WTC11 (cell line): ENCODE measurements around the gene MYOF. TPM values are rescaled to one million over a fixed set of nuclear protein-coding genes. Genes with fewer than 3 reads are reported as not detected.

Experiments used
- ATAC-seq: fragments of 200-7000 bp; cut with Tn5 transposase; 2 replicates; pipeline ENCODE4 v1.10.0; 2021; ENCODE audit warnings: mild to moderate bottlenecking, moderate library complexity
- CTCF ChIA-PET: fragments of 300-600 bp; sonication (Branson Sonifier 250); formaldehyde crosslinking; loops from one replicate; lab custom pipeline; 2021; ENCODE audit warnings: antibody characterized with exemption; lab: Charles Lee
- POLR2A ChIA-PET: fragments of 350-600 bp; sonication (Branson Sonifier 250); formaldehyde crosslinking; loops from one replicate; lab custom pipeline; 2021; ENCODE audit warnings: antibody characterized with exemption; lab: Charles Lee
- DNase-seq: peaks from one replicate; pipeline ENCODE4 v3.0.0; 2021; ENCODE audit warnings: low spot score
- H3K27ac Mint-ChIP-seq: 2 replicates; pipeline ENCODE4 v1.8.0; 2021; ENCODE audit warnings: mixed read lengths
- H3K27me3 Mint-ChIP-seq: 2 replicates; pipeline ENCODE4 v1.8.0; 2021; ENCODE audit warnings: low read depth, mild to moderate bottlenecking, moderate library complexity, mixed read lengths
- H3K36me3 Mint-ChIP-seq: 2 replicates; pipeline ENCODE4 v1.8.0; 2021; ENCODE audit warnings: mixed read lengths
- H3K4me1 Mint-ChIP-seq: 2 replicates; pipeline ENCODE4 v1.8.0; 2022; ENCODE audit warnings: mixed read lengths
- H3K4me3 Mint-ChIP-seq: 2 replicates; pipeline ENCODE4 v1.8.0; 2021; ENCODE audit warnings: mild to moderate bottlenecking, moderate library complexity, mixed read lengths
- H3K9me3 Mint-ChIP-seq: 2 replicates; pipeline ENCODE4 v1.8.0; 2021; ENCODE audit warnings: mixed read lengths
- CREB1 ChIP-seq: sonication (generic); formaldehyde crosslinking; IDR thresholded peaks from 2 replicates; pipeline ENCODE4 v1.8.0; 2023; ENCODE audit warnings: mild to moderate bottlenecking, missing genetic modification reagents
- CREM ChIP-seq: sonication (generic); formaldehyde crosslinking; IDR thresholded peaks from 2 replicates; pipeline ENCODE4 v1.8.1; 2022; ENCODE audit warnings: mild to moderate bottlenecking, missing genetic modification reagents, moderate library complexity
- ELF4 ChIP-seq: sonication (generic); formaldehyde crosslinking; IDR thresholded peaks from 2 replicates; pipeline ENCODE4 v1.8.1; 2022; ENCODE audit warnings: low read depth, mild to moderate bottlenecking, moderate library complexity, missing genetic modification reagents
- FOXJ3 ChIP-seq: sonication (generic); formaldehyde crosslinking; IDR thresholded peaks from 2 replicates; pipeline ENCODE4 v1.9.0; 2021; ENCODE audit warnings: missing genetic modification reagents, mild to moderate bottlenecking, borderline replicate concordance
- IRF2 ChIP-seq: sonication (generic); formaldehyde crosslinking; IDR thresholded peaks from 2 replicates; pipeline ENCODE4 v1.8.0; 2022; ENCODE audit warnings: low read depth, missing genetic modification reagents, borderline replicate concordance
- JAZF1 ChIP-seq: fragments of 250-450 bp; sonication (Bioruptor Pico); IDR thresholded peaks from 2 replicates; pipeline ENCODE4 v1.9.0; 2021; ENCODE audit warnings: moderate library complexity, mild to moderate bottlenecking, inconsistent platforms
- KAT7 ChIP-seq: sonication (generic); formaldehyde crosslinking; IDR thresholded peaks from 2 replicates; pipeline ENCODE4 v1.8.1; 2023; ENCODE audit warnings: missing genetic modification reagents, mild to moderate bottlenecking, borderline replicate concordance
- MXD4 ChIP-seq: fragments of 250-450 bp; sonication (Bioruptor Pico); IDR thresholded peaks from 2 replicates; pipeline ENCODE4 v1.8.0; 2021; ENCODE audit warnings: mild to moderate bottlenecking, moderate library complexity, borderline replicate concordance
- NFYB ChIP-seq: sonication (generic); formaldehyde crosslinking; conservative IDR thresholded peaks from 2 replicates; pipeline ENCODE4 v1.8.0; 2022; ENCODE audit warnings: low read depth, missing genetic modification reagents
- PRRX2 ChIP-seq: fragments of 250-450 bp; sonication (Bioruptor Pico); IDR thresholded peaks from 2 replicates; pipeline ENCODE4 v1.8.0; 2021; ENCODE audit warnings: mild to moderate bottlenecking
- RORB ChIP-seq: fragments of 250-450 bp; sonication (Bioruptor Pico); IDR thresholded peaks from 2 replicates; pipeline ENCODE4 v1.9.0; 2021; ENCODE audit warnings: mild to moderate bottlenecking
- SOX15 ChIP-seq: fragments of 250-450 bp; sonication (Bioruptor Pico); IDR thresholded peaks from 2 replicates; pipeline ENCODE4 v1.9.0; 2021; ENCODE audit warnings: mild to moderate bottlenecking
- TEAD4 ChIP-seq: sonication (generic); formaldehyde crosslinking; IDR thresholded peaks from 2 replicates; pipeline ENCODE4 v1.8.0; 2022; ENCODE audit warnings: mild to moderate bottlenecking, missing genetic modification reagents
- ZNF138 ChIP-seq: sonication (generic); formaldehyde crosslinking; conservative IDR thresholded peaks from 2 replicates; pipeline ENCODE4 v1.8.1; 2022; ENCODE audit warnings: mild to moderate bottlenecking, moderate library complexity, missing genetic modification reagents
- ZNF263 ChIP-seq: sonication (generic); formaldehyde crosslinking; IDR thresholded peaks from 2 replicates; pipeline ENCODE4 v1.8.1; 2022; ENCODE audit warnings: low read depth, mild to moderate bottlenecking, moderate library complexity, missing genetic modification reagents
- ZNF396 ChIP-seq: fragments of 250-450 bp; sonication (Bioruptor Pico); IDR thresholded peaks from 2 replicates; pipeline ENCODE4 v1.8.0; 2021; ENCODE audit warnings: mild to moderate bottlenecking, moderate library complexity, borderline replicate concordance
- total RNA-seq: library from RNA; stranded (reverse); gene quantifications from 3 replicates; pipeline ENCODE4 v1.2.3, GENCODE V29; 2021
- TF ChIP-seq, protein P1 (sequence below): fragments of 250-450 bp; sonication (Bioruptor Pico); IDR thresholded peaks from 2 replicates; pipeline ENCODE4 v1.9.0; 2021; ENCODE audit warnings: mild to moderate bottlenecking, borderline replicate concordance
- TF ChIP-seq, protein P2 (sequence below): sonication (generic); formaldehyde crosslinking; IDR thresholded peaks from 2 replicates; pipeline ENCODE4 v1.8.0; 2022; ENCODE audit warnings: mild to moderate bottlenecking, missing genetic modification reagents
- TF ChIP-seq, protein P3 (sequence below): sonication (generic); formaldehyde crosslinking; IDR thresholded peaks from 2 replicates; pipeline ENCODE4 v1.8.0; 2023; ENCODE audit warnings: missing genetic modification reagents, mild to moderate bottlenecking, borderline replicate concordance
- TF ChIP-seq, protein P4 (sequence below): sonication (generic); formaldehyde crosslinking; IDR thresholded peaks from 2 replicates; pipeline ENCODE4 v1.8.1; 2023; ENCODE audit warnings: mild to moderate bottlenecking, missing genetic modification reagents, borderline replicate concordance
- TF ChIP-seq, protein P5 (sequence below): sonication (generic); formaldehyde crosslinking; IDR thresholded peaks from 2 replicates; pipeline ENCODE4 v1.8.0; 2023; ENCODE audit warnings: missing genetic modification reagents

The MYOF gene
- total RNA-seq, 1 experiment from 2014 or later, result 1.8 TPM

DNA sequence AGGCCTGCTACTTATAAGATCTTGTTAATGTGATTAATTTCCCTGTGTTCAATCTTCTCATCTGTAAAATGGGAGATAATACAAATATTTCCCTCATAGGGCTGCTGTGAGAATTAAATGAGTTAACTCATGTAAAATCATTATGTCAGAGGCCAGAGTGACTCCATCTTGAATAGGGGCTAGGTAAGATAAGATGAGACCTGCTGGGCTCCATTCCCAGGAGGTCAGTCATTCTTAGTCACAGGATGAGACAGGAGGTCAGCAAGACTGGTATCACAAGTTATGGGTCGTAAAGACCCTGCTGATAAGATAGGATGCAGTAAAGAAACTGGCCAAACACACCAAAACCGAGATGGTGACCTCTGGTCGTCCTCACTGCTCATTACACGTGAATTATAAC, 207.7 kb downstream of the MYOF start (continued):
- TF ChIP-seq, protein P1, sequence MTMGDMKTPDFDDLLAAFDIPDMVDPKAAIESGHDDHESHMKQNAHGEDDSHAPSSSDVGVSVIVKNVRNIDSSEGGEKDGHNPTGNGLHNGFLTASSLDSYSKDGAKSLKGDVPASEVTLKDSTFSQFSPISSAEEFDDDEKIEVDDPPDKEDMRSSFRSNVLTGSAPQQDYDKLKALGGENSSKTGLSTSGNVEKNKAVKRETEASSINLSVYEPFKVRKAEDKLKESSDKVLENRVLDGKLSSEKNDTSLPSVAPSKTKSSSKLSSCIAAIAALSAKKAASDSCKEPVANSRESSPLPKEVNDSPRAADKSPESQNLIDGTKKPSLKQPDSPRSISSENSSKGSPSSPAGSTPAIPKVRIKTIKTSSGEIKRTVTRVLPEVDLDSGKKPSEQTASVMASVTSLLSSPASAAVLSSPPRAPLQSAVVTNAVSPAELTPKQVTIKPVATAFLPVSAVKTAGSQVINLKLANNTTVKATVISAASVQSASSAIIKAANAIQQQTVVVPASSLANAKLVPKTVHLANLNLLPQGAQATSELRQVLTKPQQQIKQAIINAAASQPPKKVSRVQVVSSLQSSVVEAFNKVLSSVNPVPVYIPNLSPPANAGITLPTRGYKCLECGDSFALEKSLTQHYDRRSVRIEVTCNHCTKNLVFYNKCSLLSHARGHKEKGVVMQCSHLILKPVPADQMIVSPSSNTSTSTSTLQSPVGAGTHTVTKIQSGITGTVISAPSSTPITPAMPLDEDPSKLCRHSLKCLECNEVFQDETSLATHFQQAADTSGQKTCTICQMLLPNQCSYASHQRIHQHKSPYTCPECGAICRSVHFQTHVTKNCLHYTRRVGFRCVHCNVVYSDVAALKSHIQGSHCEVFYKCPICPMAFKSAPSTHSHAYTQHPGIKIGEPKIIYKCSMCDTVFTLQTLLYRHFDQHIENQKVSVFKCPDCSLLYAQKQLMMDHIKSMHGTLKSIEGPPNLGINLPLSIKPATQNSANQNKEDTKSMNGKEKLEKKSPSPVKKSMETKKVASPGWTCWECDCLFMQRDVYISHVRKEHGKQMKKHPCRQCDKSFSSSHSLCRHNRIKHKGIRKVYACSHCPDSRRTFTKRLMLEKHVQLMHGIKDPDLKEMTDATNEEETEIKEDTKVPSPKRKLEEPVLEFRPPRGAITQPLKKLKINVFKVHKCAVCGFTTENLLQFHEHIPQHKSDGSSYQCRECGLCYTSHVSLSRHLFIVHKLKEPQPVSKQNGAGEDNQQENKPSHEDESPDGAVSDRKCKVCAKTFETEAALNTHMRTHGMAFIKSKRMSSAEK (CRISPR knock-in tag), result 0 out of 2 replicates have a peak, but pooled peaks have one; percentile 41
- TF ChIP-seq MXD4 (peak; percentile 97), ZNF396 (CRISPR knock-in tag) (peak; percentile 92)

DNA sequence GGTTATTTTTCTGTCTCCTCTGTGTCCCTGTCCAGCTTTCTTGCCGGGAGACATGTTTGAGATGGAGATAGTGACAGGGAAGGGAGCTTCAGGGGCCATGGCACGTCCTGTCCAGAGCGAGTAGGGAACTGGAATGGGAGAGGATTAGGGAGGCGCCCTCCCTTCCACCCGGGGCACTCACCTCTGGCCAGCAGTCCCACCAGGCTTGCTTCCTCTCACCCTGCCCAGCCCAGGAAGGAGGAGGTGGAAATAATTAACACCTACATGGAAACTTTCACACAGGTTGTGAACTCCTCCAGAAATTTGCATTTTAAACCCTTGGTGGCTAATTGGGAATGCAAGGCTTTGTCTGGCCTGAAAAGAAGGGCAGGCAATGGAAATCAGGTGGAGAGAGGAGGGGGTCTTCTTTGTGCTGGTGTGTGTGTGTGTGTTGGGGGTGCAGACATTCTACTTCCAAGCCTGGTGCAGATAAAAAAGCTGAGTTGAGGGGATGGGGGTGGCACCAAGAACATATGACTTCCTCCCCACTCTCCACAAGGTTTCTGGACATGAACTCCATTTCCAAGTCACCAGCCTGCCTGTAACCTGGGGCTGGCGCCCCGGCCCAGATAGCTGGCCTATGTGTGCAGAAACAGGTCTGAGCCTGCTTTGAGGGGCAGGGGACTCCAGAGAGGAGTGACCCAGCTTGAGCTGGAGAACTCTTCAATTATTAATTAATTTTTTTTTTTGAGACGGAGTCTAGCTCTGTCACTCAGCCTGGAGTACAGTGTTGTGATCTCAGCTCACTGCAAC, 209.1 kb downstream of the MYOF start:
- POLR2A ChIA-PET, result interaction anchor here (0.6 to 1.9 kb wide), 3 partner anchors 8 to 75 kb away, joined by 3 to 7 read pairs (median 3); no protein-coding TSS in a partner anchor
- CTCF ChIA-PET, result interaction anchor here (0.7 to 1.5 kb wide), 4 partner anchors 8 to 158 kb away, joined by 3 to 6 read pairs (median 4); no protein-coding TSS in a partner anchor
- peaks cover 34% of the 10 kb centered on the region for H3K36me3 Mint-ChIP-seq
- TF ChIP-seq SOX15 (CRISPR knock-in tag) (no peak), NFYB (CRISPR knock-in tag) (no peak), ZNF263 (CRISPR knock-in tag) (no peak), RORB (no peak), FOXJ3 (CRISPR knock-in tag) (no peak), ZNF138 (CRISPR knock-in tag) (no peak), ELF4 (CRISPR knock-in tag) (no peak), CREB1 (CRISPR knock-in tag) (no peak), JAZF1 (CRISPR knock-in tag) (no peak), TEAD4 (CRISPR knock-in tag) (peak; percentile 54; the same call in 1 of the 2 replicates), KAT7 (CRISPR knock-in tag) (no peak), ZNF396 (CRISPR knock-in tag) (no peak), CREM (CRISPR knock-in tag) (no peak), IRF2 (CRISPR knock-in tag) (no peak), PRRX2 (0 out of 2 replicates have a peak, but pooled peaks have one; percentile 55)
- TF ChIP-seq, protein P2, sequence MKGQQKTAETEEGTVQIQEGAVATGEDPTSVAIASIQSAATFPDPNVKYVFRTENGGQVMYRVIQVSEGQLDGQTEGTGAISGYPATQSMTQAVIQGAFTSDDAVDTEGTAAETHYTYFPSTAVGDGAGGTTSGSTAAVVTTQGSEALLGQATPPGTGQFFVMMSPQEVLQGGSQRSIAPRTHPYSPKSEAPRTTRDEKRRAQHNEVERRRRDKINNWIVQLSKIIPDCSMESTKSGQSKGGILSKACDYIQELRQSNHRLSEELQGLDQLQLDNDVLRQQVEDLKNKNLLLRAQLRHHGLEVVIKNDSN (CRISPR knock-in tag), result peak; percentile 30; the same call in 1 of the 2 replicates
- TF ChIP-seq, protein P3, sequence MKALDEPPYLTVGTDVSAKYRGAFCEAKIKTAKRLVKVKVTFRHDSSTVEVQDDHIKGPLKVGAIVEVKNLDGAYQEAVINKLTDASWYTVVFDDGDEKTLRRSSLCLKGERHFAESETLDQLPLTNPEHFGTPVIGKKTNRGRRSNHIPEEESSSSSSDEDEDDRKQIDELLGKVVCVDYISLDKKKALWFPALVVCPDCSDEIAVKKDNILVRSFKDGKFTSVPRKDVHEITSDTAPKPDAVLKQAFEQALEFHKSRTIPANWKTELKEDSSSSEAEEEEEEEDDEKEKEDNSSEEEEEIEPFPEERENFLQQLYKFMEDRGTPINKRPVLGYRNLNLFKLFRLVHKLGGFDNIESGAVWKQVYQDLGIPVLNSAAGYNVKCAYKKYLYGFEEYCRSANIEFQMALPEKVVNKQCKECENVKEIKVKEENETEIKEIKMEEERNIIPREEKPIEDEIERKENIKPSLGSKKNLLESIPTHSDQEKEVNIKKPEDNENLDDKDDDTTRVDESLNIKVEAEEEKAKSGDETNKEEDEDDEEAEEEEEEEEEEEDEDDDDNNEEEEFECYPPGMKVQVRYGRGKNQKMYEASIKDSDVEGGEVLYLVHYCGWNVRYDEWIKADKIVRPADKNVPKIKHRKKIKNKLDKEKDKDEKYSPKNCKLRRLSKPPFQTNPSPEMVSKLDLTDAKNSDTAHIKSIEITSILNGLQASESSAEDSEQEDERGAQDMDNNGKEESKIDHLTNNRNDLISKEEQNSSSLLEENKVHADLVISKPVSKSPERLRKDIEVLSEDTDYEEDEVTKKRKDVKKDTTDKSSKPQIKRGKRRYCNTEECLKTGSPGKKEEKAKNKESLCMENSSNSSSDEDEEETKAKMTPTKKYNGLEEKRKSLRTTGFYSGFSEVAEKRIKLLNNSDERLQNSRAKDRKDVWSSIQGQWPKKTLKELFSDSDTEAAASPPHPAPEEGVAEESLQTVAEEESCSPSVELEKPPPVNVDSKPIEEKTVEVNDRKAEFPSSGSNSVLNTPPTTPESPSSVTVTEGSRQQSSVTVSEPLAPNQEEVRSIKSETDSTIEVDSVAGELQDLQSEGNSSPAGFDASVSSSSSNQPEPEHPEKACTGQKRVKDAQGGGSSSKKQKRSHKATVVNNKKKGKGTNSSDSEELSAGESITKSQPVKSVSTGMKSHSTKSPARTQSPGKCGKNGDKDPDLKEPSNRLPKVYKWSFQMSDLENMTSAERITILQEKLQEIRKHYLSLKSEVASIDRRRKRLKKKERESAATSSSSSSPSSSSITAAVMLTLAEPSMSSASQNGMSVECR (CRISPR knock-in tag), result no peak
- TF ChIP-seq, protein P4, sequence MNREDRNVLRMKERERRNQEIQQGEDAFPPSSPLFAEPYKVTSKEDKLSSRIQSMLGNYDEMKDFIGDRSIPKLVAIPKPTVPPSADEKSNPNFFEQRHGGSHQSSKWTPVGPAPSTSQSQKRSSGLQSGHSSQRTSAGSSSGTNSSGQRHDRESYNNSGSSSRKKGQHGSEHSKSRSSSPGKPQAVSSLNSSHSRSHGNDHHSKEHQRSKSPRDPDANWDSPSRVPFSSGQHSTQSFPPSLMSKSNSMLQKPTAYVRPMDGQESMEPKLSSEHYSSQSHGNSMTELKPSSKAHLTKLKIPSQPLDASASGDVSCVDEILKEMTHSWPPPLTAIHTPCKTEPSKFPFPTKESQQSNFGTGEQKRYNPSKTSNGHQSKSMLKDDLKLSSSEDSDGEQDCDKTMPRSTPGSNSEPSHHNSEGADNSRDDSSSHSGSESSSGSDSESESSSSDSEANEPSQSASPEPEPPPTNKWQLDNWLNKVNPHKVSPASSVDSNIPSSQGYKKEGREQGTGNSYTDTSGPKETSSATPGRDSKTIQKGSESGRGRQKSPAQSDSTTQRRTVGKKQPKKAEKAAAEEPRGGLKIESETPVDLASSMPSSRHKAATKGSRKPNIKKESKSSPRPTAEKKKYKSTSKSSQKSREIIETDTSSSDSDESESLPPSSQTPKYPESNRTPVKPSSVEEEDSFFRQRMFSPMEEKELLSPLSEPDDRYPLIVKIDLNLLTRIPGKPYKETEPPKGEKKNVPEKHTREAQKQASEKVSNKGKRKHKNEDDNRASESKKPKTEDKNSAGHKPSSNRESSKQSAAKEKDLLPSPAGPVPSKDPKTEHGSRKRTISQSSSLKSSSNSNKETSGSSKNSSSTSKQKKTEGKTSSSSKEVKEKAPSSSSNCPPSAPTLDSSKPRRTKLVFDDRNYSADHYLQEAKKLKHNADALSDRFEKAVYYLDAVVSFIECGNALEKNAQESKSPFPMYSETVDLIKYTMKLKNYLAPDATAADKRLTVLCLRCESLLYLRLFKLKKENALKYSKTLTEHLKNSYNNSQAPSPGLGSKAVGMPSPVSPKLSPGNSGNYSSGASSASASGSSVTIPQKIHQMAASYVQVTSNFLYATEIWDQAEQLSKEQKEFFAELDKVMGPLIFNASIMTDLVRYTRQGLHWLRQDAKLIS (CRISPR knock-in tag), result peak; percentile 94; the same call in 1 of the 2 replicates
- TF ChIP-seq, protein P5, sequence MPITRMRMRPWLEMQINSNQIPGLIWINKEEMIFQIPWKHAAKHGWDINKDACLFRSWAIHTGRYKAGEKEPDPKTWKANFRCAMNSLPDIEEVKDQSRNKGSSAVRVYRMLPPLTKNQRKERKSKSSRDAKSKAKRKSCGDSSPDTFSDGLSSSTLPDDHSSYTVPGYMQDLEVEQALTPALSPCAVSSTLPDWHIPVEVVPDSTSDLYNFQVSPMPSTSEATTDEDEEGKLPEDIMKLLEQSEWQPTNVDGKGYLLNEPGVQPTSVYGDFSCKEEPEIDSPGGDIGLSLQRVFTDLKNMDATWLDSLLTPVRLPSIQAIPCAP (CRISPR knock-in tag), result no peak

More for the DNA sequence above, 209.1 kb downstream of the MYOF start:
- peaks cover 28% of the 10 kb centered on the region for H3K27me3 Mint-ChIP-seq
- DNase-seq, result peak; percentile 66
- peaks cover 23% of the 10 kb centered on the region for H3K9me3 Mint-ChIP-seq
- peaks cover 61% of the 10 kb centered on the region for H3K4me1 Mint-ChIP-seq
- H3K27ac Mint-ChIP-seq, result peak overlapping the region; percentile 99
- peak; percentile 92 for ATAC-seq
- H3K4me3 Mint-ChIP-seq, result peak overlapping the region; percentile 64
